ENCODE data around the gene IL1R2.

DNA sequence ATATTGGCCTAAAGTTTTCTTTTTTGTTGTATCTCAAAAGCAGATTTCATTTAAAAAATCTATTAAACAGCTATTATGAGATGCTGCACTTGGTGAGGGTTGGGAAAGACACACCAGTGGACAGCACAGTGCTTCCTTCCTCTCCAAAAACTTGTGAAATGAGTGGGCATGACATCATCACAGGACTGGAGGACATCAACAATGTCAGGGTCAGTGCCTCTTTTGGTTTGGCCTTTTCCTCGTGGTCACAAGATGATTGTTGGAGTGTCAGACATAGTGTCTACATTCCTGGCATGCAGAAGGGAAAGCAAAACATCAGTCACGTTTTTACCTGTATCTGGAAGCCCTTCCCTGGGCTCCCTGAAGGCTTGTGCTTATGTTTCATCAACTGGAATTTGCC is 49.6 kb downstream of the IL1R2 start:
- TF ChIP-seq, protein P1, sequence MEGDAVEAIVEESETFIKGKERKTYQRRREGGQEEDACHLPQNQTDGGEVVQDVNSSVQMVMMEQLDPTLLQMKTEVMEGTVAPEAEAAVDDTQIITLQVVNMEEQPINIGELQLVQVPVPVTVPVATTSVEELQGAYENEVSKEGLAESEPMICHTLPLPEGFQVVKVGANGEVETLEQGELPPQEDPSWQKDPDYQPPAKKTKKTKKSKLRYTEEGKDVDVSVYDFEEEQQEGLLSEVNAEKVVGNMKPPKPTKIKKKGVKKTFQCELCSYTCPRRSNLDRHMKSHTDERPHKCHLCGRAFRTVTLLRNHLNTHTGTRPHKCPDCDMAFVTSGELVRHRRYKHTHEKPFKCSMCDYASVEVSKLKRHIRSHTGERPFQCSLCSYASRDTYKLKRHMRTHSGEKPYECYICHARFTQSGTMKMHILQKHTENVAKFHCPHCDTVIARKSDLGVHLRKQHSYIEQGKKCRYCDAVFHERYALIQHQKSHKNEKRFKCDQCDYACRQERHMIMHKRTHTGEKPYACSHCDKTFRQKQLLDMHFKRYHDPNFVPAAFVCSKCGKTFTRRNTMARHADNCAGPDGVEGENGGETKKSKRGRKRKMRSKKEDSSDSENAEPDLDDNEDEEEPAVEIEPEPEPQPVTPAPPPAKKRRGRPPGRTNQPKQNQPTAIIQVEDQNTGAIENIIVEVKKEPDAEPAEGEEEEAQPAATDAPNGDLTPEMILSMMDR (IDR thresholded peaks at IDR 0.05) = no peak
- no peak for TF ChIP-seq POLR2A (IDR thresholded peaks at IDR 0.05)

Measured in right lobe of liver (tissue), 4 donors.